Colonic mucosa (tissue), 4 donors: ENCODE results near the gene PATJ. TPM values are rescaled to one million over a fixed set of nuclear protein-coding genes. Genes with fewer than 3 reads are reported as not detected.
"Not testable (repeated sequence)": the region's sequence is repeated elsewhere in the genome, so short reads cannot be mapped to it uniquely, and the experiment has no call there.

Source experiments
- DNase-seq: peaks from one replicate; pipeline ENCODE4 v3.0.0-alpha.2; 2020
- H3K27ac ChIP-seq: fragments of 200-600 bp; one replicate; pipeline ENCODE4 v1.8.0; 2021
- H3K27me3 ChIP-seq: fragments of 200-600 bp; one replicate; pipeline ENCODE4 v1.8.0; 2021
- H3K36me3 ChIP-seq: fragments of 200-600 bp; one replicate; pipeline ENCODE4 v1.8.0; 2021
- H3K4me1 ChIP-seq: fragments of 200-600 bp; one replicate; pipeline ENCODE4 v1.8.0; 2021; ENCODE audit warnings: mild to moderate bottlenecking
- H3K4me3 ChIP-seq: fragments of 200-600 bp; one replicate; pipeline ENCODE4 v1.8.0; 2021
- H3K9ac ChIP-seq, 2 donors: one replicate each; pipeline ENCODE4 v1.7.0; 2013; ENCODE audit warnings: control low read depth in 2 of 2, low read depth in 2 of 2, low read length in 2 of 2
- H3K9me3 ChIP-seq: fragments of 200-600 bp; one replicate; pipeline ENCODE4 v1.8.0; 2021
- CTCF ChIP-seq: fragments of 200-600 bp; IDR thresholded peaks from one replicate; pipeline ENCODE4 v1.8.0; 2022; ENCODE audit warnings: antibody characterized with exemption, mild to moderate bottlenecking
- intact Hi-C: fragments of 100-400 bp; cut with DNase I; formaldehyde crosslinking; loops from one replicate; pipeline ENCODE4 v1.14.1; 2022
- total RNA-seq, 2 donors: library from RNA; stranded (reverse); fragmentation: NEBNext Ultra II Directional in 1 of 2; extraction: Animal tissue kit (Norgen Biotek cat#: 25700) in 1 of 2; gene quantifications; one replicate each; pipeline ENCODE4 v1.2.1, GENCODE V29; 2021
- donor health status: healthy.
- donor health status: DM: no; HTN: no; CAD: no.
- donor health status: DM: no; HTN: no; CAD: no.

The PATJ gene
- total RNA-seq, 2 donors from 2014 or later, result 65.6 to 69.0 TPM

GRCh38 chr1:61839679-61840078, 97.4 kb downstream of the PATJ start:
- Histone ChIP-seq H3K9ac (no peak overlapping the region), H3K36me3 (no peaks in the 10 kb centered on the region), H3K9me3 (no peaks in the 10 kb centered on the region), H3K27ac (no peak overlapping the region), H3K27me3 (no peaks in the 10 kb centered on the region), H3K4me3 (no peak overlapping the region), H3K4me1 (no peaks in the 10 kb centered on the region)
- no peak for DNase-seq
- TF ChIP-seq CTCF, result no peak
- intact Hi-C loops, result no loop called here

GRCh38 chr1:61842036-61842435, 99.8 kb downstream of the PATJ start:
- no peak overlapping the region for H3K4me3 ChIP-seq
- H3K27ac ChIP-seq, result no peak overlapping the region
- DNase-seq, result no peak
- intact Hi-C loops, result no loop called here
- TF ChIP-seq CTCF, result no peak
- H3K4me1 ChIP-seq, result no peaks in the 10 kb centered on the region
- H3K9me3 ChIP-seq, result no peaks in the 10 kb centered on the region
- no peaks in the 10 kb centered on the region for H3K36me3 ChIP-seq
- H3K9ac ChIP-seq, result no peak overlapping the region
- no peaks in the 10 kb centered on the region for H3K27me3 ChIP-seq

- H3K9ac ChIP-seq, result no peak overlapping the region
- intact Hi-C loops, result no loop called here
- H3K4me1 ChIP-seq, result no peaks in the 10 kb centered on the region
- DNase-seq, result no peak
- no peaks in the 10 kb centered on the region for H3K9me3 ChIP-seq
- no peak overlapping the region for H3K27ac ChIP-seq
- no peak for TF ChIP-seq CTCF
- H3K4me3 ChIP-seq, result no peak overlapping the region
- no peaks in the 10 kb centered on the region for H3K27me3 ChIP-seq
- H3K36me3 ChIP-seq, result no peaks in the 10 kb centered on the region
These were observed 100.7 kb downstream of the PATJ start for GRCh38 chr1:61842863-61843514.

- Histone ChIP-seq H3K4me3 (no peak overlapping the region), H3K9ac (no peak overlapping the region), H3K36me3 (no peaks in the 10 kb centered on the region), H3K4me1 (no peaks in the 10 kb centered on the region), H3K27me3 (no peaks in the 10 kb centered on the region), H3K9me3 (no peaks in the 10 kb centered on the region), H3K27ac (no peak overlapping the region)
- DNase-seq, result no peak
- intact Hi-C loops, result no loop called here
- TF ChIP-seq CTCF, result no peak
These were observed 101.7 kb downstream of the PATJ start for GRCh38 chr1:61844006-61844405.

GRCh38 chr1:61844664-61845063, 102.4 kb downstream of the PATJ start:
- H3K4me3 ChIP-seq, H3K27me3 ChIP-seq, H3K9ac ChIP-seq, H3K27ac ChIP-seq, intact Hi-C loops, H3K4me1 ChIP-seq, H3K9me3 ChIP-seq, H3K36me3 ChIP-seq, DNase-seq: not testable (repeated sequence)

GRCh38 chr1:61851235-61851634, 109.0 kb downstream of the PATJ start:
- Histone ChIP-seq H3K4me1 (no peaks in the 10 kb centered on the region), H3K4me3 (no peak overlapping the region), H3K27ac (no peak overlapping the region), H3K9ac (no peak overlapping the region), H3K27me3 (no peaks in the 10 kb centered on the region), H3K9me3 (no peaks in the 10 kb centered on the region), H3K36me3 (no peaks in the 10 kb centered on the region)
- no peak for DNase-seq
- no peak for TF ChIP-seq CTCF
- intact Hi-C loops, result loop anchor here (10.0 kb wide), 1 partner anchor 876 kb away; no protein-coding TSS in a partner anchor
